ENCODE data around the gene GINS1.
"Not testable (repeated sequence)": the region's sequence is repeated elsewhere in the genome, so short reads cannot be mapped to it uniquely, and the experiment has no call there.

The GINS1 gene

DNA sequence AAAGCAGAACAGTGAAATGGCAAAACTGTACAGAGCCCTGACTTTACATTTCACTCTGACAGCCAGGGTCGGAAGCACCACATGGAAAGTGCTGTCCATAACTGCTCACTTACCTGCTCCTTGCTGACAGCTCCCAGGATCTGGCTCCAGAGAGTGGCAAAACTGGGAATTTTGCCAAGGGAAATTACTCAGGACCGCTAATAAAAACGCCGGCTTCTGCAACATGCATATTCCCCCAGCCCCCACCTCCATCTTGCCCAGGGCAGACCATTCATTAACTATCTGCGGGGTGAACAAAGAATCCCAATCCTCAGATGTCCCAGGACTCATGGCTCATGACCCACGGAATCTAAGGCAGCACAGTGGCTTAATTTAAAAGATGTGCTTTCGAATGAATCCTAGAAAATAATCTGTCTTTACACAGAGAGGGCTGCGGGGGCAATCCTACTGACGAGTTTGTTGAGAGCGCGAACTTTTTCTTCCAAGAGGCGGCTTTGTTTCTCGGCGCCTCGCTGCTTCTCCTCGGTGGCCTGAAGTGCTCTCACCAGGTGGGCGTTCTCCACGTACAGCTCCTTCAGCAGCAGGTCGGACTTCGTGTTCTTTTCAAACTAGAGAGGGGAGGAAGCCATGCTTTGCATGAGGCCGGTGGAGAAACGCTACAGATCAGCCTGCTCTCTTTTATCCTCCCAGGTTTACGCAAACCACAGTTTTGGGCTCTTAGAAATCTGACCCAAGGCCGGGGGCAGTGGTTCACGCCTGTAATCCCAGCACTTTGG lies 45.8 kb downstream of the GINS1 start:
- no peak for DNase-seq (ENCODE audit: low read depth in 2 of 2, low spot score in 1 of 2)

DNA sequence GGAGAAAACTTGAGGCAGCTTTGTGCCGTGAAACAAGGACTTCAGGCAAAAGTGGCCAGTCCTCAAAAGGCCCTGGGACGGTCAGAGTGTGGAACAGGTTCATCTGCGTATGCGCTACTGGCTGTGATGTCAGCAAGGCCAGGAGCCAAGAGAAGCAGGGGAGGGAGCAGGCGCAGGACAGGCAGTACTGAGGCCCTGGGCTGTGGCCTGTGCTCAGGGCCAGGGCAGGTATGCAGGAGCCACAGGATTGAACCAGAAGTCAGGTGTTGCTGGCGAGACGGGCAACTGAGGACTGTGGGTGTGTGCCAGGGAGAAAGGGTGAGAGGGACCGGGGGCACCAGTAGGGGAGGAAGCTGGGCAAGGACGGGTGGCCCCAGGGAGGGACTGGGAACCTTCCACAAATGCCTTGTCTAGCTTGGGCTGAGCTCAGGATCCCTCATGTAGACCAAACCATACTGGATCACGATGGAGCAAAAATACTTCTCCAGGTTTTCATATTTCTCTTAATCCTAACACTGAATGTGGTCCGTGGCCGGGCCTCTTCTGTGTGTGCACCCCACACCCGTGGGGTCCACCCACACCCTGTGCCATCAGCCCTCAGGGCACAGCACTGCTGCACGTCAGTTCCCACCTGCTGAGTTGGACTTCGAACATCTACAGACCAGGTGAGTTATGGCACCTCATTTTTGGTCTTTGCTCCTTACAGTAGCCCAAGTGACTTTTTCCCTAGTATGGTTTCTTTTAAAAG lies 46.9 kb downstream of the GINS1 start:
- DNase-seq (ENCODE audit: low read depth in 2 of 2, low spot score in 1 of 2) = no peak

DNA sequence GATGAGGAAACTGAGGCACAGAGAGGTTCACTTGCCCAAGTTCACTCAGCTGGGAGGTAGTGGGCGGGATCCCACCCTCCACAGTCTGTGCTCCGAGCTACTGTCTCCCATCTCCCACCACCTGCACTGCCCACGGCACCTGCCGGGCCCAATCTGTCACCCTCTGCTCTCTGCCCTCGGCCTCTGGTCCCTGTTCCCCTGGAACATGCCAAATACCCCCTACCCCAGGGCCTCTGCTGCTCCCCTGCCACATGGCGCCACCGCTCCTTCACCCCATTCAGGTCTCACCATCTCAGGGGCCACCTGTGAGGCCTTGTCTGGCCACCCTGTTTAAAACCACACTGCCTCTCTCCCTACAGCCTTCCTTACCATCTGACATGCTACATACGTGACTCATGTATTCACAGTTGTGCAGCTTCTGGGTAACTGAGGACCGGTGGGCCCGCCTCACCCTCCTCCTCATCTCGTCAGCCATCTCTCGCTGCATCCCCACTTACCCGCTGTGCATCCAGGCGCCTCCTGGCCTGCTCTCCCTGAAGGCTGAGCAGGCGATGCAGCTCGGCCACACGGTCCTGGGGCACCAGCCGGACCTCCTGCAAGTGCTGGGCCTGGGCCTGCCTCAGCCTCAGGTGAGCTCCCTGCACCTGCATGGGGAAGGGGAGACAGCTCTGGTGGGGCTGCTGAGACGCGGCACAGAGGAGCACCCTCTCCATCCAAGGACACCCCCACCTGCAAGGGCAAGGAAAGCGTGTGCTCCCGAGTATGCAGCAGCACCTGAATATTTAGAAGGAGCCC lies 50.6 kb downstream of the GINS1 start:
- no peak for DNase-seq (ENCODE audit: low read depth in 2 of 2, low spot score in 1 of 2)

DNA sequence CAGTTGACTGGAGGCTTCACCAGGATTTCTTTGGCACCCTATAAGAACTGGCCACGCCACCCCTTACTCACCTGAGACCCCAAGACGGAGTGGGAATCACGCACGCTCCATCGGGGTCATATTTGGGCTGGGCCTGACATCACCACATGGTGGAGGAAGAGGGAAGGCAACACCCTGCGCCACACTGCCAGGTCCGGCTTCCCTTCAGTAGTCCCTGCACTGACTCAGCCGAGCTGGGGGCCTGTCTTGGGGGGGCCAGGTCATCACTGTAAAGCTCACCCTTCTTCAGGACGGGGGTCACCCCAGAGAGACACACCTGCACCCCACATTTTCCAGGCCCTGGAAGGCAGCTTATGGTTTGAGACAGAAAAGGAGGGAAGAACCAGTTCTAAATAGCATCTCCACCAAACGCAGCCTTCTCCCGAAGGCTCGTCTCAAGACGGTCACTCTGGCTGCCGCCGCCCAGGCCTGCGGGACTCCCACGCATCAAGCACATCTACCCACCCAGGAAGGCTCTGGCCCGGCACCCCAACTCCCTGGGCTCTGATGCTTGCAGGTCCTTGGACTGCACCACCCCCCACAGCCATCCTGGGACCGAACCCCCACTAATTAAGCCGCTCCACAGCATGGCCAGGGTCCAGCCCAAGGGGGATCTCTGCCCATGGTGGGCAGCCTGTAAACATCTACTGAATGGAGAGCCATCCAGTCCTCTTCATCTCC lies 51.8 kb downstream of the GINS1 start:
- DNase-seq (ENCODE audit: low read depth in 2 of 2, low spot score in 1 of 2) = no peak

DNA sequence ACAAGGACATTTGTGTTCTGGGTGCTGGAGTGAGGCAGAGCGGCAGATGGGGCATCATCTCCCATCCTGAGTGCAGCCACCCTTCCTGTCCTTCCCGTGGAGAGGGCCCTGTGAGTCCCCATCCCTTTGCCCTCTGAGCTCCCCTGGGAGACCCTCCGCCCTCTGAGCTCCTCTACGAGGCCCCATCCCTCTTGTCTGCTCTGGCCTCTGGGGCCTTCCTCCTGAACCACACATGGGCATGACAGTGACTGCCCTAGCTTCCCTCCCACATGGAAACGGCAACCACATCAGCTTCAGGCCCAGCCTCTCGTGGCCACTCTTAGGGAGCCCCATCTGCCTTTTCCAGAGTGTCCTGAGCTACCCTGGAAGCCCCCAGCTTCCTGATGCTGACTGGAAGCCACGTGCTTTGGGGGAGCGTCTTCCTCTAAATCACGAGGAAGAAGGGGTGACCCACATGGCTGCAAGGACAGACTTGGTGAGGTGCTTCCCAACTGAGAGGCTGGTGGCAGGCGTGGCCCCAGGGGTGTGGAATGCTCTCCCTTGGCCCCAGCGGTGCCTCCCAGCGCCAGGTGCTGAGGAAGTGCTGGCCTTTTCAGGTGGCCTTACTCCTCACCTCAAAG lies 52.6 kb downstream of the GINS1 start:
- DNase-seq (ENCODE audit: low read depth in 2 of 2, low spot score in 1 of 2) = no peak

DNA sequence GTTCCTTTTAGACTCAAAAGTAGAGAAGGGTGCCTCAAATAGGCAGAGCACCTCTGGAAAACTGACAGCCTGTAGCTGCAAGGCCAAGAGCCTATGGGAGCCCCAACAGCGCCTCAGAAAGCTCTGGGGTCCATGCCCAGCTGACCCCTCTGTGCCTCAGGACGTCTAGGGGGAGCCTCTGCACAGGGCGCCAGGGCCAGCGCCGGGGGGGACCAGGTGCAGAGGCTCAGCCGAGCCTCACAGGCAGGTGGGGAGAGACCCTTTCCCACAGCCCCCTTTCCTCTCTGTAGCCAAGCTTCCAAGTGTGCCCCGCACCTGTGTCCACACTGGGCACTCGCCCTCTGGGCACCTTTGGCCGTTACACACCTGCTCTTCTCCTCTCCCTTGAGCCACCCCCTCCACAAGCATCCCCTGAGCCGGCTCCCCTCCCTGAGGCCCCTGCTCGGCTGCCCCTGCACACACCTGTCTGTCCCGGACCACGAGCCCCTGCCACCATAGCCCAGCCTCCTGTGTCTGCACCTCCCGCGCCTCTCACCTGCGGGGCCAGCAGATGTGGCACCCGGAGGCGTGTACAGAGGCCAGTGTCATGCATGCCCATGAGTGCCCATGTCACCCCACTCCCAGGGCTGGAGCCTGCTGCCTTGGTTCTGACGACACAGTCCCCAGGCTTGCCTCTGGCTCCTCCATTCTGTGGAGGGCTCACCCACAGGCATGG lies 53.2 kb downstream of the GINS1 start:
- no peak for DNase-seq (ENCODE audit: low read depth in 2 of 2, low spot score in 1 of 2)

DNA sequence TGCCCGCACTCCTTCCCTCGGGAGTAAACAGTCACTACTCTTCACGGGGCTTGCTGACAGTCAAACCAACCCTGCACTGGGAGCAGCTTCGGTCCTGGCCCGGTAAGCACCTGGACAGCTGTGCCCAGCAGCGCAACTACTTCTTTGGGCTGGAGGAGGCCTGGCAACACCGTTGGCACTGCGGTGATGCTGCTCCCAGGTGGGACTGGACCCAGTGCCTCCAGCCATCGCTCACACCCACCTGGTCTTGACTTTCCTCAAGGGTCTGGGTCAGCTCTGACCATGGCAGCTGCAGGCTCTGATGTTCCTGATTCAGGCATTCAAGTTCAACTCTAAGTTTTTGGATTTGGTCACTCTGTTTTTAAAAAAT lies 53.8 kb downstream of the GINS1 start:
- DNase-seq (ENCODE audit: low read depth in 2 of 2, low spot score in 1 of 2) = no peak

DNA sequence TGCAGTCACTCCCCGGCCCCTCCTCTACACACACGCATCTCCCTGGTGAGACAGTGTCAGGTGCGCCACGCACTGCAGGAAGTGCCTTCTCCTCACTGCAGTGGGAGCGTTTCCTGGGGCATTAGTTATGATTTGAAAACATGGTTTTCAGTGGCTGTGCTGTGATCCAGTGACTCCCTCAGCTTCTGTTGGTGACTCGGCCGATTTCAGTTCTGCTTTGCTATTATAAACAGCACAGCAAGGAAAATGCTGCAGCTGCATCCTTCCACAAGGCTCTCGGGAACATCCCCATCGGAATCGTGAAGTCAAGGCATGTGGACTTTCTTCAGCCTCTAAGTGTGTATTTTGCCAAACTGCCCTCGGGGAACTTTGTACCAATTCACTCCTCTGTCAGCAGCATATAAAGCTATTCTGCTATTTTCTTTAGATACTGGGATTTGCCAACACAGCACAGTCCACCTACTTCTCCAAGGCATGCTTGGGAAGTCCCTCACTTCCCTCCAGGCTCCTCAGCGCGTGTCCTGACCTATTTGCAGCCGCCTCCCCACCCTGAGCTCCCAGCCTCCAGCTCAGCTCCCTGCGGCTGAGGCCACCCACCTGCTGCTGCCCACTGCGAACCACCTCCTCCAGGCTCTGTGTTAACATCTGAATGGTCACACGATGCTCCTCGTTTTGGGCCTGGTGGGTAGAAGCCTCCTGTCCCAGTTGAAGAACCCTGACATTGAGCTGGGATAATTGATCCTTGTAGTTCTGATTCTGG lies 54.5 kb downstream of the GINS1 start:
- DNase-seq (ENCODE audit: low read depth in 2 of 2, low spot score in 1 of 2) = no peak

DNA sequence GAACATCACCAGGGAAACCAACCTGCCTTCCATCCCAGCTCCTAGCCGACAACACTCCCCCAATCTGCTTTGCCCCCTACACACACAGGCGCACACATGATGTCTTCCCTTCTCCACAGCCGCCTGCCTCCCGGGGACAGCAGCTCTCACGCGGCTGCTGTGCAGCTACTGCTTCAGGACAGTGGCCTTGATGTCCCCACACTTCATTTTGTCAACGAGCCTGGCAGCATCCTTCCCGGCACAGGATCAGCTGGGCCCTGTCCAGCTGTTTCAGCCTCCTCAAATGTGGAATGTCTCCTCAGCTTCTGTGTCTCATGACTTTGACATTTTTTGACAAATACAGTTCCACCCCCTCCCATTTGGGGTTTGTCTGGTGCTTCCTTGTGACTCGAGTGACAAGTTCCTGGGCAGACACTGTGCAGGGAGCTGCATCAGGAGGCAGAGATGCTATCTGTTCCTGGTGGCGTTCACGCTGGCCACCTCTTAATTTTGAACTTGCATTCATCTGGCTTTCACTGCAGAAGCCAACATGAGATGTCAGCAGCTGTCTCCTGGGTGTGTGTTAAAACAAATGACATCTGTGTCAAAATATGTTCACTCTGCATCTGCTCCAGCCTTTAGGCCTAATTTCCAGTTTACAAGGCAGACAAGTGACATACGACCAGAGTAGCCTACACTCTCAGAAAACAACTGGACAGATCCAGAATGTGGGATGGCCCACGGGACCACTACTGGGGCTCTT lies 57.2 kb downstream of the GINS1 start:
- no peak for DNase-seq (ENCODE audit: low read depth in 2 of 2, low spot score in 1 of 2)

DNA sequence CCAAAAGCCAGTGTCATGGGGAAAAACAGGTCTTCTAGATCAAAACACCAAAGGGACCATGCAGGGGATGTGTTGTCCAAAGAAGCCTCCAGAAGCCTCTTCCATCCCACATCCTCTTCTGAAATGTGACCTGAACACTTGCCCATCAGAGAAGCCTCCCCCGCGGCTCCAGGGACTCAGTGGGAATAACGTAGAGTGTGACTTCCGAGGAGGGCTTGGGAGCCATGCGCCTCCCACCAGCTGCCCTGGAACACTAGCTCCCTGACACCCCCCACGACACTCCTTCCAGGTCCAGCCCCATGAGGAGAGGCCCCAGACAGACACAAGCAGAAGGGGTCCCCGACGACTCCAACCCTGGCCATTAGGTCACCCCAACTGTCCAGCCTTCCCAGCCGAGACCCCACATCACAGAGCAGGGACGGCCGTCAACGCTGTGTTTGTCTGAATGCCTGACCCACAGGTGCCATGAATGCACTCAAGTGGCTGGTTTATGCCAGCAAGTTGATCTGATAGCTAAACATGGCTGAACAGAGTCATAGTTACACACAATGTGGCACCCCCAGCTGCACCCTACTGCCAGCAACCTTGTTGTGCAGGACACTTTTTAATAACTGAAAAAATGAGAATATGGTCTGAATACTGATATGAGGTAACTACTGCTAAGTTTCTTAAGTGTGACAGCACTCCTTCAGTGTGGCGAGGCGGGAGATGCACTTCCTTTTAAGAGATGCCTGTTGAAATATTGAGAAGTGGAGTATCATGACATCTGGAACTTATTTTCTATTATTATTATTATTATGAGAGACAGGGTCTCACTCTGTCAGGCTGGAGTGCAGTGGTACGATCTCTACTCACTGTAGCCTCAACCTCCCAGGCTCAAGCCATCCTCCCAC lies 58.0 kb downstream of the GINS1 start:
- no peak for DNase-seq (ENCODE audit: low read depth in 2 of 2, low spot score in 1 of 2)

DNA sequence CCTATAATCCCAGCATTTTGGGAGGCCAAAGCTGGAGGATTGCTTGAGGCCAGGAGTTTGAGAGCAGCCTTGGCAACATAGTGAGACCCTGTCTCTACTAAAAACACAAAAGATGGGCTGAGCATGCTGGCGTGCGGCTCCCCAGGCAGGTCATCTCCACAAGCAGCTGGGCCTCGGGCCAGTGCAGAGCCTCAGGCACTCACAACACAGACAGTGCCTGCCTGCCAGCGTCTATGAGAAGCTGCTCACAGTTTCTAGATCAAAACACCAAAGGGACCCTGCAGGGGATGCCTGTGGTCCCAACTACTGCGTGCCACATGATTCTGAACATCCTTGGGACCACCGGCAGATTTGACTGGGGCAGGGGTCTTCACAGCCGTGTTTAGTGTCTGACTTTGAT lies 59.4 kb downstream of the GINS1 start:
- DNase-seq (ENCODE audit: low read depth in 2 of 2, low spot score in 1 of 2) = no peak

DNA sequence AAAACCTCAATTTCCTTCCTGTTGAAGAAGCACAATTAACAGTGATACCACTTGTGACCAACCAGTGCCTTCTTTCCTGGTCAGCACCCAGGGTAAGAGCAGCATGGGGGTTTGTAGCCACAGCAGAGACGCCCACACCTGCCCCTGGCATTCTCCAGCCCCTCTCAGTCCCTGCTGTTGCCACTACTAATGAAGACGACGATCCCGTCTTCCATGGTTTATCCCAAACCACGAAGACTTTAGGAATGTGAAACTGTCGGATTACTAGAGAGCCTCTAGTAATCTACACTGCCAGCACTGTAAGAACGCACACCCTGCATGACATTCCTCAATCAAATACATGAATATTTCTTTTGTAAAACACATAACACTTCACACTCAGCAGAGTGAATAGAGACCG lies 60.0 kb downstream of the GINS1 start:
- DNase-seq (ENCODE audit: low read depth in 2 of 2, low spot score in 1 of 2) = no peak

DNA sequence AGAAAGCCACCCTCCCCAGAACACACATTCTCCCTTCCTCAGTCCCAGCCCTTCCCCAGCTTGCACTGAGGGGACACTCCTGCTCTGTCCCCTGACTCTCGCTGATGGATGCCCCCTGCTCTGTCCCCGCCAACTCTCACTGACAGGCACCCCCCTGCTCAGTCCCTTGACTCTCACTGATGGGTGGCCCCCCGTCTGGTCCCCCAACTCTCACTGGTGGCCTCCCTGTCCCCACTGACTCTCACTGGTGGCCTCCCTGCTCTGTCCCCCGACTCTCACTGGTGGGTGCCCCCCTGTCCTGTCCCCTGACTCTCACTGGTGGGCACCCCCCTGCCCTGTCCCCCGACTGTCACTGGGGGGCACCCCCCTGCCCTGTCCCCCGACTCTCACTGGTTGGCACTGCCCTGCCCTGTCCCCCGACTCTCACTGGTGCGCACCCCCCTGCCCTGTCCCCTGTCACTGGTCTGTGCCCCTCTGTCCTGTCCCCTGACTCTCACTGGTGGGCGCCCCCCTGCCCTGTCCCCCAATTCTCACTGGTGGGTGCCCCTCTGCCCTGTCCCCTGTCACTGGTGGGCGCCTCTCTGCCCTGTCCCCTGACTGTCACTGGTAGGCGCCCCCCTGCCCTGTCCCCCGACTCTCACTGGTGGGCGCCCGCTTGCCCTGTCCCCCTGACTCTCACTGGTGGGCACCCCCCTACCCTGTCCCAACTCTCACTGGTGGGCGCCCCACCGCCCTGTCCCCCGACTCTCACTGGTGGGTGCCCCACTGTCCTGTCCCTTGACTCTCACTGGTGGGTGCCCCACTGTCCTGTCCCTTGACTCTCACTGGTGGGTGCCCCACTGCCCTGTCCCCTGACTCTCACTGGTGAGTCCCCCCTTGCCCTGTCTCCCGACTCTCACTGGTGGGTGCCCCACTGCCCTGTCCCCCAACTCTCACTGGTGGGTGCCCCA lies 60.9 kb downstream of the GINS1 start:
- DNase-seq (ENCODE audit: low read depth in 2 of 2, low spot score in 1 of 2) = no peak

DNA sequence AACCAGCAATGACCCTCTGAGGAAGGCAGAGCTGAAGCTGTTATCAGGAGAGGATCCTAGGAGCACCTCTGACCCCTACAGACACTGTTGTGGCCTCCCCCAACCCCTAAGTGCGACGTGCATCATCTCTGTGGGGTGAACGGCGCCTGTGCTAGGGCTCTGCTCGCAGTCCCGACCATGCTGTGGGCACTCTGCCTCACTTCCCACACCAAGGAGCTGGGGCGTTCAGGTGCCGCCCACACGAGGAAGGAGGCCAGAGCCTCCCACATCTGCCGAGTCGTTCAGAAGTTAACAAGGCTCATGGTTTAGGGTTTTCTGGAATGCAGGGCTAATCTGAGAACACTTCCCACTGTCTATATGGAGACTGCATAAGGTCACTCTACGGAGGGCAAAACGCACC lies 62.1 kb downstream of the GINS1 start:
- no peak for DNase-seq (ENCODE audit: low read depth in 2 of 2, low spot score in 1 of 2)

DNA sequence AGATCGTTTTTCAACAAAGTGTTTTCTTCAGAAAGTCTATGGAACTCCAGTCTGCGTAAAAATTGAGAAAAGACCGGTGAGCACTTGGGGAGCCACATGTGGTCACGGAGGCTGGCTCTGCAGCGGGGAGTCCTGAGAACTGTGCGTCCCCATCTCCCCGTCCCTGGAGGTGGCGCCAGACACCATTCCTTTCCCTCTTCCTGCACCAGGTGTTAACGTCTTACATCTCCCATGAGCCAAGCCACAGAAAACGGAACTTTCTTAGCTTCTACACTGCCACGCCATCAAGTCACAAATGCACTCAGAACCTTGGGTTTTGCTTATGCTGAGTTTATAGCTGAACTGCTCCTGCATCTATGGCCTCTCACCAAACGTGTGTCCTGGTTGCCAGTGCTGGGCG lies 62.6 kb downstream of the GINS1 start:
- no peak for DNase-seq (ENCODE audit: low read depth in 2 of 2, low spot score in 1 of 2)

DNA sequence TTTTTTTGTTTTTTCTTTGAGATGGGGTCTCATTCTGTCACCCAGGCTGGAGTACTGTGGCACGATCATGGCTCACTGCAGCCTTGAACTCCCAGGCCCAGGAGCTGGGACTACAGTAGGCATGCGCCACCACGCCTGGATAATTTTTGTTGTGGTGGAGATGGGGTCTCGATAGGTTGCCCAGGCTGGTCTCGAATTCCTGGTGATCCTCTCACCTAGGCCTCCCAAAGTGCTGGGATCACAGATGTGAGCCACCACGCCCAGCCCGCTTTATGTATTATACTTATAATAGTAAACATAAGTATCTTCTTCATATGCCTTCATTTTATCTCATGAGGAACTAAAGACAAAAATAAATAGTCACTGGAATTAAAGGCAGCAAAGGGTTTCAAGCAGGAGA lies 63.5 kb downstream of the GINS1 start:
- no peak for DNase-seq (ENCODE audit: low read depth in 2 of 2, low spot score in 1 of 2)

DNA sequence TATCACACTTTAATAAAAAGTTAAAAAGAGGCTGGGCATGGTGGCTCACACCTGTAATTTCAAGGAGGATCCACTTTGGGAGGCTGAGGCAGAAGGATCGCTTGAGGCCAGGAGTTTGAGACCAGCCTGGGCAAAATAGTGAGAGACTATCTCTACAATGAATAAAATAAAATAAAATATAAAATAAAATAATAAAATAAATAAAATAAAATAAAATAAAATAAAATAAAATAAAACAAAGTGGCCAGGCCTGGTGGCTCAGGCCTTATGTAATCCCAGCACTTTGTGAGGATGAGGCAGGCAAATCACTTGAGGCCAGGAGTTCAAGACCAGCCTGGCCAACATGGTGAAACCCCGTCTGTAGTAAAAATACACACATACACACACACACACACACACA lies 65.8 kb downstream of the GINS1 start:
- not testable (repeated sequence) for DNase-seq (ENCODE audit: low read depth in 2 of 2, low spot score in 1 of 2)
